Left lung (tissue), 10 donors: ENCODE measurements around the gene LMBR1. TPM values are rescaled to one million over a fixed set of nuclear protein-coding genes. Genes with fewer than 3 reads are reported as not detected.

Experiments used
- ATAC-seq: fragments of 200-7000 bp; cut with Tn5 transposase; one replicate; pipeline ENCODE4 v1.9.1; 2020; ENCODE audit warnings: moderate library complexity
- DNase-seq, 4 donors: peaks; one replicate each; pipeline ENCODE4 v3.0.0-alpha.2; 2013 to 2020
- H3K27ac ChIP-seq, 2 donors: fragments of 200-600 bp; sonication (generic) in 1 of 2; one replicate each; pipeline versions ENCODE4 v1.5.0 to v1.8.0; 2020 to 2021
- H3K27me3 ChIP-seq, 2 donors: fragments of 200-600 bp; sonication (generic) in 1 of 2; one replicate each; pipeline versions ENCODE4 v1.5.0 to v1.8.0; 2020 to 2021
- H3K36me3 ChIP-seq, 2 donors: fragments of 200-600 bp; sonication (generic) in 1 of 2; one replicate each; pipeline versions ENCODE4 v1.5.0 to v1.8.0; 2020 to 2021
- H3K4me1 ChIP-seq, 2 donors: fragments of 200-600 bp; one replicate each; pipeline ENCODE4 v1.8.0; 2021
- H3K4me3 ChIP-seq, 2 donors: fragments of 200-600 bp; sonication (generic) in 1 of 2; one replicate each; pipeline versions ENCODE4 v1.5.0 to v1.8.0; 2020 to 2021; ENCODE audit warnings: mild to moderate bottlenecking in 1 of 2
- H3K9me3 ChIP-seq, 2 donors: fragments of 200-600 bp; sonication (generic) in 1 of 2; one replicate each; pipeline versions ENCODE4 v1.5.0 to v1.8.0; 2020 to 2021
- CTCF ChIP-seq, 2 donors: fragments of 200-600 bp; sonication (generic) in 1 of 2; IDR thresholded peaks; one replicate each; pipeline versions ENCODE4 v1.5.0 to v1.8.0; 2021; ENCODE audit warnings: antibody characterized with exemption in 2 of 2
- intact Hi-C, 2 donors: fragments of 100-400 bp; cut with DNase I; formaldehyde crosslinking; loops; one replicate each; pipeline versions ENCODE4 v1.11.2 to v1.14.2; 2022
- polyA plus RNA-seq, 6 donors: library from polyadenylated mRNA; unstranded; fragments of 120-200 nt; gene quantifications; one replicate each; pipeline ENCODE4 v1.2.1, GENCODE V29; 2013; ENCODE audit not compliant: insufficient read length in 6 of 6
- total RNA-seq, 2 donors: library from RNA; stranded (reverse); fragmentation: NEBNext Ultra II Directional; extraction: Animal tissue kit (Norgen Biotek cat#: 25700); gene quantifications; one replicate each; pipeline ENCODE4 v1.2.1, GENCODE V29; 2021
- donor health status: DM: no; HTN: yes; CAD: no.
- donor health status: DM: no; HTN: no; CAD: no.

Gene LMBR1
- total and polyA plus RNA-seq, 8 donors, result 54.7 to 71.1 (median 63.9) TPM

- peak overlapping the region in 1 of 2 donors; percentile 51 for H3K27ac ChIP-seq
These were observed 167.0 kb downstream of the LMBR1 start for GRCh38 chr7:156725936-156726335.

GRCh38 chr7:156725073-156725472, 167.9 kb downstream of the LMBR1 start:
- peak; percentile 91 for ATAC-seq
- H3K9me3 ChIP-seq, result no peaks in the 10 kb centered on the region
- H3K27ac ChIP-seq, result peak overlapping the region; percentile 9 to 51
- no peaks in the 10 kb centered on the region for H3K36me3 ChIP-seq
- peak in 2 of 4 donors; percentile 79 to 86 for DNase-seq
- H3K4me1 ChIP-seq, result peaks cover 0 to 4% of the 10 kb centered on the region in 2 donors
- no peaks in the 10 kb centered on the region for H3K27me3 ChIP-seq
- no peak for TF ChIP-seq CTCF (IDR thresholded peaks at IDR 0.05)
- intact Hi-C loops, result no loop called here
- no peak overlapping the region for H3K4me3 ChIP-seq

More at GRCh38 chr7:156725936-156726335, 167.0 kb downstream of the LMBR1 start:
- no peaks in the 10 kb centered on the region for H3K27me3 ChIP-seq
- ATAC-seq (peak; percentile 10), DNase-seq (peak in 2 of 4 donors; percentile 36 to 54)
- H3K36me3 ChIP-seq, result no peaks in the 10 kb centered on the region
- intact Hi-C loops, result no loop called here
- no peak overlapping the region for H3K4me3 ChIP-seq
- peaks cover 0 to 4% of the 10 kb centered on the region in 2 donors for H3K4me1 ChIP-seq
- TF ChIP-seq CTCF (IDR thresholded peaks at IDR 0.05), result no peak
- no peaks in the 10 kb centered on the region for H3K9me3 ChIP-seq

GRCh38 chr7:156722043-156722826, 170.7 kb downstream of the LMBR1 start:
- intact Hi-C loops, result no loop called here
- DNase-seq, result no peak

GRCh38 chr7:156703773-156704482, 189.1 kb downstream of the LMBR1 start:
- Histone ChIP-seq H3K27ac (no peak overlapping the region), H3K4me3 (no peak overlapping the region), H3K27me3 (no peaks in the 10 kb centered on the region), H3K4me1 (no peaks in the 10 kb centered on the region), H3K9me3 (peaks cover 0 to 11% of the 10 kb centered on the region in 2 donors), H3K36me3 (peaks cover 0 to 9% of the 10 kb centered on the region in 2 donors)
- intact Hi-C loops, result no loop called here
- no peak for TF ChIP-seq CTCF (IDR thresholded peaks at IDR 0.05)
- DNase-seq, result no peak
- no peak for ATAC-seq

More at GRCh38 chr7:156722043-156722826, 170.7 kb downstream of the LMBR1 start:
- ATAC-seq, result no peak
- Histone ChIP-seq H3K9me3 (no peaks in the 10 kb centered on the region), H3K4me1 (peaks cover 0 to 4% of the 10 kb centered on the region in 2 donors), H3K4me3 (no peak overlapping the region), H3K27ac (no peak overlapping the region), H3K27me3 (no peaks in the 10 kb centered on the region), H3K36me3 (peaks cover 0 to 7% of the 10 kb centered on the region in 2 donors)
- no peak for TF ChIP-seq CTCF (IDR thresholded peaks at IDR 0.05)

- intact Hi-C loops, result no loop called here
- ATAC-seq, result no peak
- Histone ChIP-seq H3K27ac (no peak overlapping the region), H3K4me3 (no peak overlapping the region), H3K36me3 (peaks cover 0 to 7% of the 10 kb centered on the region in 2 donors), H3K9me3 (peaks cover 0 to 12% of the 10 kb centered on the region in 2 donors), H3K4me1 (no peaks in the 10 kb centered on the region), H3K27me3 (no peaks in the 10 kb centered on the region)
- no peak for TF ChIP-seq CTCF (IDR thresholded peaks at IDR 0.05)
- no peak for DNase-seq
These were observed 189.8 kb downstream of the LMBR1 start for GRCh38 chr7:156703209-156703608.
